Brain microvascular endothelial cell (primary cell): Measurements from ENCODE around the gene ABLIM2.

Source experiments
- DNase-seq: peaks from one replicate; pipeline ENCODE4 v3.0.0-alpha.2; 2020
- H3K27ac ChIP-seq: fragments of 250-450 bp; sonication (Bioruptor Pico); 2 replicates; pipeline ENCODE4 v1.5.1; 2020; ENCODE audit warnings: mild to moderate bottlenecking, moderate library complexity
- H3K27me3 ChIP-seq: fragments of 250-450 bp; sonication (Bioruptor Pico); replicated peaks from 2 replicates; pipeline ENCODE4 v1.5.1; 2020; ENCODE audit warnings: mild to moderate bottlenecking
- H3K36me3 ChIP-seq: fragments of 250-450 bp; sonication (Bioruptor Pico); replicated peaks from 2 replicates; pipeline ENCODE4 v1.5.1; 2020; ENCODE audit warnings: mild to moderate bottlenecking
- H3K4me3 ChIP-seq: 2 replicates; pipeline ENCODE4 v1.5.1; 2011; ENCODE audit warnings: low read depth, mild to moderate bottlenecking, control low read depth, low read length, moderate library complexity
- in situ Hi-C: cut with HindIII; loops from 2 replicates; pipeline ENCODE4 v1.10.0; 2017; ENCODE audit warnings: low sequenced_read_pairs, low pct_ligation_motif_present
- TF ChIP-seq, protein P1 (sequence below): IDR thresholded peaks from 2 replicates; pipeline ENCODE4 v1.5.1; 2011; ENCODE audit warnings: low read depth, mild to moderate bottlenecking, moderate library complexity, low read length, control low read depth, inconsistent platforms; ENCODE audit errors: missing control alignments

ABLIM2 gene

DNA sequence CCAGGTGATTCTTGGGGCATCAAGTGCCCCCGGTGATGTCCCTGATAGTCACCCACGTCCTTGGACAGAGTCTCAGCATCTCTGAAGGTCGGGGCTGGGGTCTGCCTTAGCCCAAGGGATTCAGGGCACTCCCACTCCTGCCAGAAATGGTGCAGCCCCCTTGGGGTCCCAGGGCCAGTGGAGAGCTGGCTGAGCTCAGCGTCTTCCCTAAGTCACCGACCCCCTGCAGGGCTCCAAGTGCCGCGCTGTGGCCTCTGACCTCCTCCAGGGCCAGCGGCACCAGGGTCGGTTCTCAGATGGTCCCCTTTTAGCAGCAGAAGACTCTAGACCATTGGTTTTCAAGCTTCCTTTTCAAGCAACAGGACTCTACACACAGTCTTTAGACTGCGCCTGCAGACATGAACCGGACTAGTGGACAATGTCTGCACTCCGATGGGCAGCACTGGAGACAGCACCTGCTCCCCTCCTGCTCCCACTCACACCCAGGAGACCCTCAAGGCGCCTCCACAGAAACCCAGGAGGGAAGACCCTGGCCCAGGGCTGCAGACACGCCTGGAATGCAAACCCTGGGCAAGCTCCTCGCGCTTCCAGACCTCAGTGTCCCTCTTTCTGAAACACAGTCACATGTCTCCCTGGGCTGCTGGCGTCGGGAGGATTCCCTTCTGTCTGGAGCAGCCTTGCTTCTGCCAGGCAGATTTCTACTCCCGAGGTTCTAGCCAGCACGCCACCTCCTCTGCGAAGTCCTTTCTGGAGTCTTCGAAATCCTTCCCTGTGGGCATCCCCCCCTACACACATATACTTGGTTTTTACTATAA lies 53.9 kb downstream of the ABLIM2 start:
- H3K27ac ChIP-seq = no peak overlapping the region
- in situ Hi-C loops = no loop called here
- no peak overlapping the region for H3K4me3 ChIP-seq
- TF ChIP-seq, protein P1, sequence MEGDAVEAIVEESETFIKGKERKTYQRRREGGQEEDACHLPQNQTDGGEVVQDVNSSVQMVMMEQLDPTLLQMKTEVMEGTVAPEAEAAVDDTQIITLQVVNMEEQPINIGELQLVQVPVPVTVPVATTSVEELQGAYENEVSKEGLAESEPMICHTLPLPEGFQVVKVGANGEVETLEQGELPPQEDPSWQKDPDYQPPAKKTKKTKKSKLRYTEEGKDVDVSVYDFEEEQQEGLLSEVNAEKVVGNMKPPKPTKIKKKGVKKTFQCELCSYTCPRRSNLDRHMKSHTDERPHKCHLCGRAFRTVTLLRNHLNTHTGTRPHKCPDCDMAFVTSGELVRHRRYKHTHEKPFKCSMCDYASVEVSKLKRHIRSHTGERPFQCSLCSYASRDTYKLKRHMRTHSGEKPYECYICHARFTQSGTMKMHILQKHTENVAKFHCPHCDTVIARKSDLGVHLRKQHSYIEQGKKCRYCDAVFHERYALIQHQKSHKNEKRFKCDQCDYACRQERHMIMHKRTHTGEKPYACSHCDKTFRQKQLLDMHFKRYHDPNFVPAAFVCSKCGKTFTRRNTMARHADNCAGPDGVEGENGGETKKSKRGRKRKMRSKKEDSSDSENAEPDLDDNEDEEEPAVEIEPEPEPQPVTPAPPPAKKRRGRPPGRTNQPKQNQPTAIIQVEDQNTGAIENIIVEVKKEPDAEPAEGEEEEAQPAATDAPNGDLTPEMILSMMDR = no peak
- no peak for DNase-seq
- peaks cover 23% of the 10 kb centered on the region for H3K27me3 ChIP-seq
- H3K36me3 ChIP-seq = no peaks in the 10 kb centered on the region

DNA sequence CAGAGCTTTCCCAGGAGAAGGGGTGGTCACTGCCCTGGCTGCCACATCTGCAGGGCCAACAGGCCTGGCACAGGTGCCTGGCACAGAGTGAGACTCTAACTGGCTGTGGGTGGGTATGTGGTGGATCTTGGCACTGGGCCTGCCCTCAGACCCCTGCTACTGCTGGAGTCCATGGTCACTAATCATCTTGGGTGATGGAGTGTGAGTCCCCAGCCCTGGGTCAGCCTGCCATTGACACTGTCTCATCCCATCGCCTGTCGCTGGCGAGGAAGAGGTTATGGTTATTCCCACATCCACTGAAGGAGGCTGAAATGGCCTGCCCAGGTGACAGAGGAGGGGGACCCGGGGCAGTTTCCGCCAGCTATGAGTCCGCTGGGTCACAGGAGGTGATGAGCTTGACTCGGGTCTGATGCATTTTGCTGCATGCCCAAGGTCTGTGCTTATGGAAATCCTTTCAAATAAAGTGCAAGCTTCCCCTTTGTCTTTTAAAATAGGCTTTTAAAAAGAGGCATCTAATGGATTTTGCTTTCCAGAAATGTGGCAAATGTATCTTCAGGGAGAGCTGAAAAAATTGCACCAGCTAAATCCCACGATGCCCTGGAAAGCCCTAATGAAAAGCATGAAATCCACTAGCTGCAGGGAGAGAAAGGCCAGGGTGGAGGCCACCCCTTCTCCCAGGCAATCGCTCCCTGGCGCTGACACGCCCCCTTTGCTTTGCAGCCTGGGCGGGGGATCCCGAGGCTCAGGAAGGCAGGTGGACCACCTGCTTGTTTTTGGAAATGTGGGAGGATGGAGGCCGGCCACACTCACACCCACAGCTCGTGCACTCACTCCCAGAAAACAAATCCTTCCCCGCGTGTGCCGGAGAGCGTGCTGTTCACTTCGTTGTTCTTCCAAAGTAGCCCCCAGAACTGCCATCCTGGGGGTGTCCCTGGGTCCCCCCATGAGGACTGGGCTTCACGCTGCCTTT lies 54.9 kb downstream of the ABLIM2 start:
- Histone ChIP-seq H3K27ac (no peak overlapping the region), H3K4me3 (no peak overlapping the region), H3K27me3 (peaks cover 23% of the 10 kb centered on the region), H3K36me3 (no peaks in the 10 kb centered on the region)
- no peak for DNase-seq
- TF ChIP-seq, protein P1 = no peak
- in situ Hi-C loops = no loop called here

DNA sequence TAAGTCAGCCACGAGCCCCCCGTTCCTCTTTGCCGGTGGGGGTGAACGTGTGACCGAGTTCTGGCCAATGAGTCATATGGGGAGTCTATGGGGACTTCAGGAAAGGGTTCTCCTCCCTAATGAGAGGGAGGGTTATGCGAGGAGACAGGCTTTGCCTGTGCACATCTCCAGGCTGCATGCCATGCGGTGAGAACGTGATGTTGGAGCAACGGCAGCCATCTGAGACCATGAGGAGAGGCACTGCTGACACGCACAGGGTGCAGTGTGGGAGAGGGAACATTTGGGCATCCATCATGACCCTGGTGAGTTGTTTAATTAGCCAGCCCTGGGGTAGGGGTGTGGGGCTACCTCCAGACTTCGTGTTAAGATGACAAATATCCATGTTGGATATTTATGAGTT lies 55.8 kb downstream of the ABLIM2 start:
- no peaks in the 10 kb centered on the region for H3K36me3 ChIP-seq
- peaks cover 23% of the 10 kb centered on the region for H3K27me3 ChIP-seq
- in situ Hi-C loops = no loop called here
- DNase-seq = no peak
- TF ChIP-seq, protein P1 = no peak
- H3K27ac ChIP-seq = no peak overlapping the region
- H3K4me3 ChIP-seq = no peak overlapping the region

DNA sequence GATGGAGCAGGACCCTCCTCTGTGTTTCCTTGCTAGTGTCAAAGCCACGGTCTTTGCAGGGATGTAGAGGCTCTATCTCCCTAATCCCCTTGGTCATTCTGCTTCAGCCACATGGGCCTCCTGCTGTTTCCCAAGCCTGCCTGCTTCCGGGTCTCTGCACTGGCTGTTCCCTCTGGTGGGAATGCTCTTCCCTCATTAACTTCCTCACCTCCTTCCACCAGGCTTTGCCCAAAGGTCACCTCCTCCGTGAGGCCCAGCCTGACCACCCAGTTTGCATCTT lies 56.6 kb downstream of the ABLIM2 start:
- no peak overlapping the region for H3K4me3 ChIP-seq
- no peaks in the 10 kb centered on the region for H3K36me3 ChIP-seq
- H3K27ac ChIP-seq = no peak overlapping the region
- no peak for DNase-seq
- TF ChIP-seq, protein P1 = no peak
- peaks cover 23% of the 10 kb centered on the region for H3K27me3 ChIP-seq
- in situ Hi-C loops = no loop called here

DNA sequence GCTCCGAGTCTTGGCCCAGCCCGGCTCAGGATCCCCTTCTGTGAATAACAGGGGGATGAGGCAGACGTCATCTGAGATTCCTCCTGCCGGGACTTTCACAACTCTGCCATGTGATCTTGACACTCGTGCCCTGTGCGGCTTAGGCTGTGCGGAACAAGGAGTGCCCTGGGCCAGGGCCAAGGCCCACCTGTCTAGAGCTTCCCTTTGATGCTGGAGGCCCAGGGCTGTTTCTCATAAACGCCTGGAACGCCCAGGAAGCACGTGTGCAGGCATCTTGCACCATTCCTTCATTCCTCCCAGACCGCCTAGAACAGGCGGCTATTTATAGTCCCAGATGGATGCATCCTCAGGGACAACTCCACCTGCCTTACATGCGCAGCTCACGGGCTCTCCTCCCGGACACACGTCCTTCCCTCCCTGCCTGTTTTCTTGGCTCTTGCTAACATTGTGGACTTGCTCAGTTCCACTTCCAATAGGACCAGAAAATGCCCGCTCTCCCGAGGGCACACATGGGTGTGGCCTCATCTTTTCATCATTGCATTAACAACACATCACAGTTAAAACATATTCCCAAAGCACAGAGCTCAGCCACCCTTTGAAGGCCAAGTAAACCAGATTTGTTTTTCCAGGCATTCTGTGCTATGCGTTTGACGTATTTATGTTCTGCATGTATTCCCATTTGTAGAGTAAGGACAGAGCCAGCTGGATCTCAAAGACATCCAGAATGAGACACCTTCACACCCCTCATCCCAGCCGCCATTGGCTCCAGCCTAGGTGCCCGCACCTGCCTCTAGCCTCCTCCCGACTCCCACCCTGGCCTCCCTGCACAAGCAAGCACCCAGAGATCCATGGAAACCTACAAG lies 57.2 kb downstream of the ABLIM2 start:
- TF ChIP-seq, protein P1 = no peak
- in situ Hi-C loops = no loop called here

More for the DNA sequence above, 57.2 kb downstream of the ABLIM2 start:
- Histone ChIP-seq H3K36me3 (no peaks in the 10 kb centered on the region), H3K4me3 (no peak overlapping the region), H3K27ac (no peak overlapping the region), H3K27me3 (peaks cover 23% of the 10 kb centered on the region)
- DNase-seq = no peak
